Measurements from ENCODE around the gene GALP. TPM values are rescaled to one million over a fixed set of nuclear protein-coding genes. Genes with fewer than 3 reads are reported as not detected.
"Not testable (repeated sequence)": the region's sequence is repeated elsewhere in the genome, so short reads cannot be mapped to it uniquely, and the experiment has no call there.

Gene GALP
- total and polyA plus RNA-seq, 4 donors = 0.08 to 0.63 TPM; not detected in 2

GRCh38 chr19:56170261-56170660, 5.5 kb upstream of the GALP start (continued):
- TF ChIP-seq EGR1 (IDR thresholded peaks at IDR 0.05; ENCODE audit: low read depth in 2 of 2) = no peak
- no peak for TF ChIP-seq RXRA (IDR thresholded peaks at IDR 0.05)
- TF ChIP-seq SP1 (IDR thresholded peaks at IDR 0.05) = no peak
- TF ChIP-seq GABPA (IDR thresholded peaks at IDR 0.05 in 1 of 2, conservative IDR thresholded peaks at IDR 0.05 in 1 of 2) = no peak
- TF ChIP-seq MAX (IDR thresholded peaks at IDR 0.05) = no peak

- H3K4me3 ChIP-seq (ENCODE audit: low read depth in 1 of 3, low read length in 3 of 3) = no peak overlapping the region
- peaks cover 4 to 18% (median 9%) of the 10 kb centered on the region in 4 donors for H3K4me1 ChIP-seq (ENCODE audit: control insufficient read depth in 4 of 4, insufficient read depth in 4 of 4, low read length in 3 of 4)
- no peaks in the 10 kb centered on the region for H3K9me3 ChIP-seq (ENCODE audit: control insufficient read depth in 4 of 4, low read length in 3 of 4)
- WGBS = 46% methylated on average over 9 of the region's 9 CpGs
- H3K9ac ChIP-seq (ENCODE audit: low read depth in 1 of 2, low read length in 2 of 2) = no peak overlapping the region
- no peak overlapping the region for H3K27ac ChIP-seq (ENCODE audit: low read depth in 1 of 2, low read length in 2 of 2)
- no peaks in the 10 kb centered on the region for H3K36me3 ChIP-seq (ENCODE audit: control insufficient read depth in 4 of 4, insufficient read depth in 3 of 4, low read depth in 1 of 4, low read length in 3 of 4)
- no peaks in the 10 kb centered on the region for H3K27me3 ChIP-seq (ENCODE audit: control insufficient read depth in 4 of 4, insufficient read depth in 4 of 4, low read length in 3 of 4)
- no peak for DNase-seq (ENCODE audit: low spot score)
- TF ChIP-seq CTCF (IDR thresholded peaks at IDR 0.05; ENCODE audit: low read depth, low read length, missing input control) (no peak), TAF1 (conservative IDR thresholded peaks at IDR 0.05) (no peak), RAD21 (IDR thresholded peaks at IDR 0.05) (no peak), JUND (IDR thresholded peaks at IDR 0.05) (no peak), FOXA1 (IDR thresholded peaks at IDR 0.05) (no peak), HNF4G (IDR thresholded peaks at IDR 0.05) (no peak), MAX (IDR thresholded peaks at IDR 0.05) (no peak), FOXA2 (IDR thresholded peaks at IDR 0.05) (no peak), SP1 (IDR thresholded peaks at IDR 0.05) (no peak)
Observed at GRCh38 chr19:56174086-56174485, 1.7 kb upstream of the GALP start.

DNA sequence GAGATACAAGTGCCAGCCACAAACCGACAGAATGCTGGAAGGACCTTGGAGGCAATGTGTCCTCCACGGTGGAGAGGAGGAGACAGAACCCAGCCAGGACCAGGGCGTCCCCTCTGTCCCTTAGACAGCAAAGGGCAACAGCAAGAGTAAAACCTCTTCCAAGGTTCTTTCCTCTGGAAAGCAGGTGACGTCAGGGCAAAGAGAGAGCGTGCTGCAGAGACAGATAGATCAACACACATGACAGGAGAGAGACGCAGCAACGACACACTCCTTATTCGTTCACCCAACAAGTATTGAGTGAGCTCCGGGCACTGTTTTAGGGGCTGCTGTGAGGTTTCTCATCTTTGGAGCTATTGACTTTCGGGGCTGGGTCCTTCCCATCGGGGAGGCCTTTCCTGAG, 1.3 kb upstream of the GALP start:
- WGBS = 54% methylated on average over 11 of the region's 11 CpGs
- no peak overlapping the region for H3K9ac ChIP-seq (ENCODE audit: low read depth in 1 of 2, low read length in 2 of 2)

GRCh38 chr19:56176310-56176709, 502 bp downstream of the GALP start:
- not testable (repeated sequence) for H3K4me3 ChIP-seq (ENCODE audit: low read depth in 1 of 3, low read length in 3 of 3); H3K36me3 ChIP-seq (ENCODE audit: control insufficient read depth in 4 of 4, insufficient read depth in 3 of 4, low read depth in 1 of 4, low read length in 3 of 4); DNase-seq (ENCODE audit: low spot score); H3K27me3 ChIP-seq (ENCODE audit: control insufficient read depth in 4 of 4, insufficient read depth in 4 of 4, low read length in 3 of 4); H3K9ac ChIP-seq (ENCODE audit: low read depth in 1 of 2, low read length in 2 of 2); H3K27ac ChIP-seq (ENCODE audit: low read depth in 1 of 2, low read length in 2 of 2); H3K9me3 ChIP-seq (ENCODE audit: control insufficient read depth in 4 of 4, low read length in 3 of 4)
- peaks cover 4 to 18% (median 9%) of the 10 kb centered on the region in 4 donors for H3K4me1 ChIP-seq (ENCODE audit: control insufficient read depth in 4 of 4, insufficient read depth in 4 of 4, low read length in 3 of 4)
- 33% methylated on average over 10 of the region's 11 CpGs for WGBS
- TF ChIP-seq HNF4A (conservative IDR thresholded peaks at IDR 0.05) (peak in 1 of 2 donors; percentile 79), GABPA (IDR thresholded peaks at IDR 0.05 in 1 of 2, conservative IDR thresholded peaks at IDR 0.05 in 1 of 2) (peak in 1 of 2 donors; percentile 42), RXRA (IDR thresholded peaks at IDR 0.05) (peak; percentile 26 to 78)
- TF ChIP-seq, protein P1, sequence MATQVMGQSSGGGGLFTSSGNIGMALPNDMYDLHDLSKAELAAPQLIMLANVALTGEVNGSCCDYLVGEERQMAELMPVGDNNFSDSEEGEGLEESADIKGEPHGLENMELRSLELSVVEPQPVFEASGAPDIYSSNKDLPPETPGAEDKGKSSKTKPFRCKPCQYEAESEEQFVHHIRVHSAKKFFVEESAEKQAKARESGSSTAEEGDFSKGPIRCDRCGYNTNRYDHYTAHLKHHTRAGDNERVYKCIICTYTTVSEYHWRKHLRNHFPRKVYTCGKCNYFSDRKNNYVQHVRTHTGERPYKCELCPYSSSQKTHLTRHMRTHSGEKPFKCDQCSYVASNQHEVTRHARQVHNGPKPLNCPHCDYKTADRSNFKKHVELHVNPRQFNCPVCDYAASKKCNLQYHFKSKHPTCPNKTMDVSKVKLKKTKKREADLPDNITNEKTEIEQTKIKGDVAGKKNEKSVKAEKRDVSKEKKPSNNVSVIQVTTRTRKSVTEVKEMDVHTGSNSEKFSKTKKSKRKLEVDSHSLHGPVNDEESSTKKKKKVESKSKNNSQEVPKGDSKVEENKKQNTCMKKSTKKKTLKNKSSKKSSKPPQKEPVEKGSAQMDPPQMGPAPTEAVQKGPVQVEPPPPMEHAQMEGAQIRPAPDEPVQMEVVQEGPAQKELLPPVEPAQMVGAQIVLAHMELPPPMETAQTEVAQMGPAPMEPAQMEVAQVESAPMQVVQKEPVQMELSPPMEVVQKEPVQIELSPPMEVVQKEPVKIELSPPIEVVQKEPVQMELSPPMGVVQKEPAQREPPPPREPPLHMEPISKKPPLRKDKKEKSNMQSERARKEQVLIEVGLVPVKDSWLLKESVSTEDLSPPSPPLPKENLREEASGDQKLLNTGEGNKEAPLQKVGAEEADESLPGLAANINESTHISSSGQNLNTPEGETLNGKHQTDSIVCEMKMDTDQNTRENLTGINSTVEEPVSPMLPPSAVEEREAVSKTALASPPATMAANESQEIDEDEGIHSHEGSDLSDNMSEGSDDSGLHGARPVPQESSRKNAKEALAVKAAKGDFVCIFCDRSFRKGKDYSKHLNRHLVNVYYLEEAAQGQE (IDR thresholded peaks at IDR 0.05) = peak; percentile 24

More for the DNA sequence above, 1.3 kb upstream of the GALP start:
- Histone ChIP-seq H3K27me3 (ENCODE audit: control insufficient read depth in 4 of 4, insufficient read depth in 4 of 4, low read length in 3 of 4) (no peaks in the 10 kb centered on the region), H3K9me3 (ENCODE audit: control insufficient read depth in 4 of 4, low read length in 3 of 4) (no peaks in the 10 kb centered on the region), H3K4me1 (ENCODE audit: control insufficient read depth in 4 of 4, insufficient read depth in 4 of 4, low read length in 3 of 4) (peaks cover 4 to 18% (median 9%) of the 10 kb centered on the region in 4 donors), H3K36me3 (ENCODE audit: control insufficient read depth in 4 of 4, insufficient read depth in 3 of 4, low read depth in 1 of 4, low read length in 3 of 4) (no peaks in the 10 kb centered on the region), H3K27ac (ENCODE audit: low read depth in 1 of 2, low read length in 2 of 2) (no peak overlapping the region), H3K4me3 (ENCODE audit: low read depth in 1 of 3, low read length in 3 of 3) (no peak overlapping the region)
- no peak for DNase-seq (ENCODE audit: low spot score)
- no peak for TF ChIP-seq YY1 (IDR thresholded peaks at IDR 0.05)
